Panc1 (cell line): ENCODE measurements around the gene PPTC7. TPM values are rescaled to one million over a fixed set of nuclear protein-coding genes. Genes with fewer than 3 reads are reported as not detected.

Source experiments
- ATAC-seq: fragments of 200-7000 bp; cut with Tn5 transposase; 2 replicates; pipeline ENCODE4 v1.9.1; 2020; ENCODE audit warnings: mild to moderate bottlenecking, moderate library complexity
- BruUV-seq: library from RNA; stranded (reverse); fragments of 400-500 nt; replicated peaks from 2 replicates; lab custom pipeline; 2021; lab: Mats Ljungman, UMichigan
- CTCF ChIA-PET: fragments of 300-600 bp; sonication (Branson Sonifier 250); formaldehyde crosslinking; loops from one replicate; lab custom pipeline; 2022; ENCODE audit warnings: antibody characterized with exemption; lab: Charles Lee
- POLR2A ChIA-PET: fragments of 300-600 bp; sonication (Branson Sonifier 250); formaldehyde crosslinking; loops from one replicate; lab custom pipeline; 2022; ENCODE audit warnings: antibody characterized with exemption; lab: Charles Lee
- DNase-seq: peaks from one replicate; pipeline ENCODE4 v3.0.0-alpha.2; 2010; ENCODE audit warnings: low read depth, low spot score
- H3K27ac ChIP-seq: 2 replicates; pipeline ENCODE4 v1.5.1; 2011; ENCODE audit warnings: mild to moderate bottlenecking, low read length, inconsistent platforms
- H3K27me3 ChIP-seq: fragments of 200-500 bp; sonication (Bioruptor generic); 2 replicates; pipeline ENCODE4 v1.6.0; 2014; ENCODE audit warnings: low read length, inconsistent platforms; ENCODE audit not compliant: control insufficient read depth, insufficient read depth
- H3K36me3 ChIP-seq: fragments of 200-500 bp; sonication (Bioruptor generic); 2 replicates; pipeline ENCODE4 v1.5.1; 2014; ENCODE audit warnings: inconsistent platforms, mild to moderate bottlenecking, low read length, moderate library complexity; ENCODE audit not compliant: control insufficient read depth, insufficient read depth
- H3K4me1 ChIP-seq: 2 replicates; pipeline ENCODE4 v1.5.1; 2011; ENCODE audit warnings: inconsistent platforms, mild to moderate bottlenecking, low read length, moderate library complexity; ENCODE audit not compliant: control insufficient read depth, insufficient read depth
- H3K4me3 ChIP-seq, 2 experiments: 2 replicates each; pipeline ENCODE4 v1.5.1; 2011 to 2012; ENCODE audit warnings: low read depth in 2 of 2, low read length in 2 of 2, mild to moderate bottlenecking in 2 of 2, inconsistent platforms in 1 of 2, moderate library complexity in 1 of 2
- H3K9me3 ChIP-seq: fragments of 200-500 bp; sonication (Bioruptor generic); 2 replicates; pipeline ENCODE4 v1.5.1; 2014; ENCODE audit warnings: low read depth, mild to moderate bottlenecking, inconsistent platforms, low read length, moderate library complexity; ENCODE audit not compliant: control insufficient read depth, insufficient read depth
- CTCF ChIP-seq: fragments of 450-650 bp; IDR thresholded peaks from 2 replicates; pipeline ENCODE4 v1.5.1; 2017; ENCODE audit warnings: mild to moderate bottlenecking
- POLR2AphosphoS5 ChIP-seq: IDR thresholded peaks from 2 replicates; pipeline ENCODE4 v1.6.1; 2012; ENCODE audit warnings: mild to moderate bottlenecking, low read depth, low read length, moderate library complexity
- REST ChIP-seq, 2 experiments: IDR thresholded peaks; 2 replicates each; pipeline ENCODE4 v1.6.1; 2011 to 2012; ENCODE audit warnings: low read depth in 2 of 2, control low read depth in 1 of 2, low read length in 1 of 2, mild to moderate bottlenecking in 1 of 2, moderate library complexity in 1 of 2; ENCODE audit not compliant: insufficient read depth in 1 of 2
- SIN3A ChIP-seq: IDR thresholded peaks from 2 replicates; pipeline ENCODE4 v1.6.1; 2012; ENCODE audit warnings: low read depth, mild to moderate bottlenecking, low read length, moderate library complexity, borderline replicate concordance; ENCODE audit not compliant: insufficient read depth
- TCF7L2 ChIP-seq: IDR thresholded peaks from 2 replicates; pipeline ENCODE4 v1.6.1; 2011; ENCODE audit warnings: mild to moderate bottlenecking, low read depth, low read length, inconsistent platforms
- in situ Hi-C: cut with HindIII; loops from 2 replicates; pipeline ENCODE4 v1.10.0; 2016; ENCODE audit warnings: low sequenced_read_pairs, low pct_unique_long_range_greater_than_20kb
- intact Hi-C: fragments of 100-400 bp; cut with micrococcal nuclease; formaldehyde crosslinking; loops from one replicate; pipeline ENCODE4 v1.10.0; 2022; ENCODE audit not compliant: unreplicated experiment
- total RNA-seq: library from RNA; stranded (reverse); gene quantifications from one replicate; pipeline ENCODE4 v1.2.1, GENCODE V29; 2021; ENCODE audit not compliant: unreplicated experiment

Gene PPTC7
- total RNA-seq, 1 experiment from 2014 or later, result 18.4 TPM

GRCh38 chr12:110513842-110514241, 69.3 kb downstream of the PPTC7 start:
- ChIA-PET CTCF (interaction anchor here (0.6 to 0.9 kb wide), 2 partner anchors 13 to 46 kb away, joined by 3 read pairs; partner anchors contain the start of gene GPN3), POLR2A (no interaction called here)
- ATAC-seq (no peak), DNase-seq (no peak)
- TF ChIP-seq REST (IDR thresholded peaks at IDR 0.05; ENCODE audit: insufficient read depth in 1 of 2, low read depth in 2 of 2, low read length in 1 of 2) (no peak), SIN3A (no peak), TCF7L2 (no peak), CTCF (no peak), POLR2AphosphoS5 (no peak)
- Histone ChIP-seq H3K27me3 (no peaks in the 10 kb centered on the region), H3K4me1 (no peaks in the 10 kb centered on the region), H3K27ac (no peak overlapping the region), H3K4me3 (no peak overlapping the region), H3K36me3 (no peaks in the 10 kb centered on the region), H3K9me3 (no peaks in the 10 kb centered on the region)
- intact Hi-C loops, result loop anchor here (5.0 kb wide), 1 partner anchor 88 kb away; no protein-coding TSS in a partner anchor
- in situ Hi-C loops, result no loop called here
- no TSS peak for BruUV-seq

GRCh38 chr12:110508071-110508586, 75.0 kb downstream of the PPTC7 start:
- CTCF ChIA-PET, result no interaction called here
- intact Hi-C loops, result no loop called here
- in situ Hi-C loops, result no loop called here

More at GRCh38 chr12:110508071-110508586, 75.0 kb downstream of the PPTC7 start:
- DNase-seq (no peak), ATAC-seq (no peak)
- Histone ChIP-seq H3K27me3 (no peaks in the 10 kb centered on the region), H3K27ac (no peak overlapping the region), H3K9me3 (no peaks in the 10 kb centered on the region), H3K4me1 (no peaks in the 10 kb centered on the region), H3K36me3 (no peaks in the 10 kb centered on the region), H3K4me3 (no peak overlapping the region)
- POLR2A ChIA-PET, result no interaction called here
- no TSS peak for BruUV-seq
- TF ChIP-seq REST (IDR thresholded peaks at IDR 0.05; ENCODE audit: insufficient read depth in 1 of 2, low read depth in 2 of 2, low read length in 1 of 2) (no peak), POLR2AphosphoS5 (no peak), SIN3A (no peak), TCF7L2 (no peak), CTCF (no peak)
